NCI-H2227 treated with DMSO at 0.1 percent for 48 hours (cell line): Measurements from ENCODE around the gene CHRD.

Experiments
- DNase-seq: peaks from one replicate; lab custom pipeline; 2025; lab: John Stamatoyannopoulos, UW

Gene CHRD

DNA sequence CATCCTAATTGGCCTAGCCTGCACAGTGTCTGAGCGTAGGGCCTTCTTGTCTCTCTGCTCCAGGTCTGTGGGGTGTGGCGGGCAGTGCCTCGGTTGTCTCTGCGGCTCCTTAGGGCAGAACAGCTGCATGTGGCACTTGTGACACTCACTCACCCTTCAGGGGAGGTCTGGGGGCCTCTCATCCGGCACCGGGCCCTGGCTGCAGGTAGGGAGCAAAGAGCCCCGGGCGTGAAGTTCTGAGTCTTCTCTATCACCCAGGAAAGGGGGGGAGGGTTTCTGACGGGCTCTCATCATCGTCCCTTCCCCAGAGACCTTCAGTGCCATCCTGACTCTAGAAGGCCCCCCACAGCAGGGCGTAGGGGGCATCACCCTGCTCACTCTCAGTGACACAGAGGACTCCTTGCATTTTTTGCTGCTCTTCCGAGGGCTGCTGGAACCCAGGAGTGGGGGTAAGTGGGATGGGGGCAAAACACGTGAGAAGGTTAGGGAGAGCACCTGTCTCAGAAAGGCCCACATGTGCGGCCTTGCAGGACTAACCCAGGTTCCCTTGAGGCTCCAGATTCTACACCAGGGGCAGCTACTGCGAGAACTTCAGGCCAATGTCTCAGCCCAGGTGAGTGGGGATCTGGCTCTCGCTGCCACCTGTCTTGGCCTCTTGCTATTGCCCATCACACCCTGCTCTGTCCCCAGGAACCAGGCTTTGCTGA lies 2.6 kb downstream of the CHRD start:
- no peak for DNase-seq

DNA sequence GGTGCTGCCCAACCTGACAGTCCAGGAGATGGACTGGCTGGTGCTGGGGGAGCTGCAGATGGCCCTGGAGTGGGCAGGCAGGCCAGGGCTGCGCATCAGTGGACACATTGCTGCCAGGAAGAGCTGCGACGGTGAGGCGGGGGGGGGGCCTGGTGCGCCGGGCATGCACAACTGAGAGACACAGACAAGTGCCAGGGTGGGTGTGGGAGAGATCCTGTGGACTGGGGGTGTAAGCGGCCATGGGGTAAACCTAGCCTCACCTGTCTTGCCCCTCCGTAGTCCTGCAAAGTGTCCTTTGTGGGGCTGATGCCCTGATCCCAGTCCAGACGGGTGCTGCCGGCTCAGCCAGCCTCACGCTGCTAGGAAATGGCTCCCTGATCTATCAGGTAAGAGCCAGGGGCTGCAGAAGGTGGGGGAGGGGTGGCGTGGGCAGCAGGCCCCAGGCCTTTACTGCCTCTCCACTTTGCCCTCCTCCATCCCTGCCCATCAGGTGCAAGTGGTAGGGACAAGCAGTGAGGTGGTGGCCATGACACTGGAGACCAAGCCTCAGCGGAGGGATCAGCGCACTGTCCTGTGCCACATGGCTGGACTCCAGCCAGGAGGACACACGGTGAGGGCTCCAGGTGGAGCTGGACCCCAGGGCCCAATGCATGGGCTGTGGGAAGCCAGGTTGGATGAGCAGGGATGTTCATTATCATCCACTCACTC lies 3.3 kb downstream of the CHRD start:
- no peak for DNase-seq

- DNase-seq: no peak
Observed at GRCh38 chr3:184384342-184384741, 4.5 kb downstream of the CHRD start.

GRCh38 chr3:184384856-184385422 lies 5.1 kb downstream of the CHRD start:
- no peak for DNase-seq

DNA sequence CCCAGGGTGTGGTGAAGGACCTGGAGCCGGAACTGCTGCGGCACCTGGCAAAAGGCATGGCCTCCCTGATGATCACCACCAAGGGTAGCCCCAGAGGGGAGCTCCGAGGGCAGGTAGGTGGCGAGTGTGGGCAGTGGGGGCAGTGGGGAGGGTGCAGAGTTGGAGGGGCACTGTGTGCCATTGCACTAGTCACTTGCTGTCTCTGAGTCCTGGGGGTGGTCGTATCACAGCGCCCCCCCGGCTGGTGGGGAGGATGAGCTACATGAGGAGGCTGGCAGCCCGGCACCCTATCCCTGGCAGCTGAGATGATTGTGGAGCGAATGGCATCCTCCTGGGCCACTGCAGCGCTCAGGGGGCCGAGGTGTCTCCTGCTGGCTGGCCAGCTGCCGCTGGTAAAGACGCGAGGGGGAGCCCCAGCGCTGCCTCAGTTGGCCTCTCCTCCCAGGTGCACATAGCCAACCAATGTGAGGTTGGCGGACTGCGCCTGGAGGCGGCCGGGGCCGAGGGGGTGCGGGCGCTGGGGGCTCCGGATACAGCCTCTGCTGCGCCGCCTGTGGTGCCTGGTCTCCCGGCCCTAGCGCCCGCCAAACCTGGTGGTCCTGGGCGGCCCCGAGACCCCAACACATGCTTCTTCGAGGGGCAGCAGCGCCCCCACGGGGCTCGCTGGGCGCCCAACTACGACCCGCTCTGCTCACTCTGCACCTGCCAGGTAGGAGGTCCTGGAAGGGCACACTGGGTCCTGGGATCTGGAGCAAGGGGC lies 6.4 kb downstream of the CHRD start:
- no peak for DNase-seq

DNA sequence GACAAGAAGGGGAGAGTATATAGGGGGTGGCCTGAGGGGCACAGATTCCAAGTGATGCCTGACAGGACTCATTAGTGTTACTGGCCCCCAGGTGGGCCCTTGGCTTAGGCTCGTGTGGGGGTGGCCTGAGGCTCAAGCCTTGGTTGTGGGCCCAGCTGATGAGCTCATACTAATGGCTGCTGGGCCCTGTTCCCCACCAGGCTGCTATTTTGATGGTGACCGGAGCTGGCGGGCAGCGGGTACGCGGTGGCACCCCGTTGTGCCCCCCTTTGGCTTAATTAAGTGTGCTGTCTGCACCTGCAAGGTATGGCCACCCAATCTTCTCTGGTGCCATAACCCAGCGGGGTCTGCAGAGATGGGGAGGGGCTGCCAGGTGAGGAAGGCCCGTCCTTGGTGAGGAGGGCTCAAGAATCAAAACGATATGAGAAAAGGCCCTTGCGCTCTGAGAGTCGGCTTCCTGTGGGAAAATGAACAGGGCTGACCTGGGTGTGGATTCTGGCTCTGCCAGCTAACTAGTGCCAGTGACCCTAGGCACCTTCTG lies 7.4 kb downstream of the CHRD start:
- DNase-seq: no peak

- DNase-seq: no peak
Observed at GRCh38 chr3:184388164-184388935, 8.5 kb downstream of the CHRD start.

DNA sequence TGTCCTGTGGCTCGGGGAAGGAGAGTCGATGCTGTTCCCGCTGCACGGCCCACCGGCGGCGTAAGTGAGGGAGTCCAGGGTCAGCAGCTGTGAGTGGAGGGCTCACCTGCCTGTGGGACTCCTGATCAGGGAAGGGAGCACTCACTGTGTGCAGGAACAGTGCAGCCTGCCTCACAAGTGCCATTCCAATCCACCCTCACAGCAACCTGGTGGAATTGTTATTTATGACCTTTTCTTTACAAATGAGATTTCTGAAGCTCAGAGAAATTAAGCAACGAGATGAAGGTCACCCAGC lies 9.0 kb downstream of the CHRD start:
- DNase-seq: no peak

GRCh38 chr3:184389384-184389783 lies 9.5 kb downstream of the CHRD start:
- no peak for DNase-seq

DNA sequence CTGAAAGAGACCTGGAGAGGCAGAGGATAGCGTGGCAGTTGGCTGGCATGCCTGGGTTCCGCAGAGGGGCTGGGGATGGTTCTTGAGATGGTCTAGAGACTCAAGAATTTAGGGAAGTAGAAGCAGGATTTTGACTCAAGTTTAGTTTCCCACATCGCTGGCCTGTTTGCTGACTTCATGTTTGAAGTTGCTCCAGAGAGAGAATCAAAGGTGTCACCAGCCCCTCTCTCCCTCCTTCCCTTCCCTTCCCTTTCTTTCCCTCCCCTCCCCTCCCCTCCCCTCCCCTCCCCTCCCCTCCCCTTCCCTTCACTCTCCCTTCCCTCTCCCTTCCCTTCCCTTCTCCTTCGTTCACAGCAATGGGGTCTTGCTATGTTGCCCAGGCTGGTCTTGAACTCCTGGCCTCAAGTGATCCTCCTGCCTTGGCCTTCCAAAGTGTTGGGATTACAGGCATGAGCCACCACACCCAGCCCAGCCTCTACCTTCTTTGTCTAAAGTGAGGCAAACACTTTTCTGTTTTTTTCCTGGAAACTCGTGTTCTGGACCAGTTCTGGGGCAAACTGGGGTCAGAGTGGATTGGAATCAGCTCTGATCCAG lies 10.2 kb downstream of the CHRD start:
- DNase-seq: no peak

GRCh38 chr3:184391266-184391665 lies 11.4 kb downstream of the CHRD start:
- DNase-seq: no peak

DNA sequence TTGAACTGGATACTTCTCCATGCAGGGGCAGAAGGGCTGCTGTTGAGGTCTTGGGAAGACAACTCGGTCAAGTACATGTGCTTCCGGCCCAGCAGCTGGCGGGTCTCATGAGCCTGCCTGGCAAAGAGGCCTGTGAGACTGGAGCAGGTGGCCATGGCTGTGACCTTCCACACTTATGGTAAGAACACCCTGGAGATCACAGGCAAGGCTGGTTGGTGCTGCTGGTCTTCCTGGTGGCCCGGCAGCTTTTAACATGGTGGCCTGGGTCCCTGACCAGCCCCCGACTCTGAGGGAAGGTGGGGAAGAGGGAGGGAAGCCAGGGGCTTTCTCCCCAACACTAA lies 15.4 kb downstream of the CHRD start:
- DNase-seq: no peak

GRCh38 chr3:184399410-184399809 lies 19.6 kb downstream of the CHRD start:
- no peak for DNase-seq

- no peak for DNase-seq
Observed at GRCh38 chr3:184405075-184406030, 25.5 kb downstream of the CHRD start.

DNA sequence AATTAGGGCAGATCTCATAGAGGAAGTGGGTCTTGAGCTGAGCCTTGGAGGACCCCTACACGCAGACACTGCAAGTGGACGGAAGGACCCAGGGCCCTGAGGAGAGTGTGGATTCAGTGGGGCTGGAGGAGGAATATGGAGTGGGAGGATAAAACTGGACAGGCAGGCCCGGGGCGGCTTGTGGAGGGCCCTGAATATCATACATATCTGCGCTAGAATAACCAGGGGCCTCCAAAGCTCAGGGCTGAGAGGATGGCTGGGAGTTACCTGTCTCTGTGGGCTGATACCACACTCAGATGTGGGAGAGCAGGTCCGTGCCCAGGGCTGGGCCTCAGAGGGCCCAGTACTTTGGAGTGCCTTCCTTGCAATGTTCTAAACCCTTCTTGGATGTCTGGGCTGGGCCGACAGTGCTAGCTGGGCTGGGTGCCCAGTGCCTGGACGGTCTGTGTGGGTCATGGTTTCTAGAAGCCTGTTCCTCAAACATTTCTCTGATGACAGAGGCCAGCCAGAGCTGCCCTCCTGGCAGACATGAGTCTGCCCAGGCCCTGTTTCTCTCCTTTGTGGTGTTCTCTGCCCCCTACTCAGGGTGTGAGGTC lies 29.6 kb downstream of the CHRD start:
- DNase-seq: no peak

GRCh38 chr3:184409946-184410500 lies 30.2 kb downstream of the CHRD start:
- DNase-seq: no peak

- DNase-seq: no peak
Observed at GRCh38 chr3:184414418-184415202, 34.8 kb downstream of the CHRD start.

DNA sequence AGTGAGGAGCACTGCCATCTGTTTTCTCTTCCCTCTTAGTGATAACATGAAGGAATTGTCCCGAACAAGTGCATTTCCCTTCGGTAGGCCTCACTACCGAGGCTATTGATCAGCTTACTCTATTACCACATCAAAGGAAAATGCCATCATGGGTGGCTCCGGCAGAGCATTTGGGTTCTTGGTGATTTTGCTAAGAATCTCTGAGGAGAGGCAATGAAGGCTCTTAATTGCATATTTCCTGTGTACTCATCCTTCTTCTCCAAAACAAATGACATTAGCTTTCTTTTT lies 35.3 kb downstream of the CHRD start:
- no peak for DNase-seq
